Measurements from ENCODE around the gene RSL1D1.
A peak's percentile ranks its signal among the peaks of the same experiment; 100 is the strongest.

Gene RSL1D1

GRCh38 chr16:11851294-11852091, at the start of gene RSL1D1:
Gene RSL1D1 (minus strand): TSS chr16:11851542. CDS start chr16:11851512, 30 bp downstream.
- peak within 1 kb of the TSS; percentile 80 for H3K4me3 ChIP-seq (ENCODE audit: low read depth, low read length)

GRCh38 chr16:11901091-11901490, 49.7 kb upstream of the RSL1D1 start:
- H3K4me3 ChIP-seq (ENCODE audit: low read depth, low read length), result no peak overlapping the region

GRCh38 chr16:11896486-11897176, 45.3 kb upstream of the RSL1D1 start:
- H3K4me3 ChIP-seq (ENCODE audit: low read depth, low read length), result no peak overlapping the region

- H3K4me3 ChIP-seq (ENCODE audit: low read depth, low read length), result no peak overlapping the region
Observed at GRCh38 chr16:11893571-11893970, 42.2 kb upstream of the RSL1D1 start.

GRCh38 chr16:11892761-11893160, 41.4 kb upstream of the RSL1D1 start:
- H3K4me3 ChIP-seq (ENCODE audit: low read depth, low read length), result no peak overlapping the region

GRCh38 chr16:11890231-11890965, 39.1 kb upstream of the RSL1D1 start:
- H3K4me3 ChIP-seq (ENCODE audit: low read depth, low read length), result no peak overlapping the region

GRCh38 chr16:11886881-11887280, 35.5 kb upstream of the RSL1D1 start:
- H3K4me3 ChIP-seq (ENCODE audit: low read depth, low read length), result no peak overlapping the region

- no peak overlapping the region for H3K4me3 ChIP-seq (ENCODE audit: low read depth, low read length)
Observed at GRCh38 chr16:11884035-11884434, 32.7 kb upstream of the RSL1D1 start.

- H3K4me3 ChIP-seq (ENCODE audit: low read depth, low read length), result no peak overlapping the region
Observed at GRCh38 chr16:11880007-11880406, 28.7 kb upstream of the RSL1D1 start.

- H3K4me3 ChIP-seq (ENCODE audit: low read depth, low read length), result no peak overlapping the region
Observed at GRCh38 chr16:11877374-11877773, 26.0 kb upstream of the RSL1D1 start.

- no peak overlapping the region for H3K4me3 ChIP-seq (ENCODE audit: low read depth, low read length)
Observed at GRCh38 chr16:11876306-11876705, 25.0 kb upstream of the RSL1D1 start.

- no peak overlapping the region for H3K4me3 ChIP-seq (ENCODE audit: low read depth, low read length)
Observed at GRCh38 chr16:11875721-11876120, 24.4 kb upstream of the RSL1D1 start.

GRCh38 chr16:11871193-11871592, 19.9 kb upstream of the RSL1D1 start:
- H3K4me3 ChIP-seq (ENCODE audit: low read depth, low read length), result no peak overlapping the region

- no peak overlapping the region for H3K4me3 ChIP-seq (ENCODE audit: low read depth, low read length)
Observed at GRCh38 chr16:11870399-11870798, 19.1 kb upstream of the RSL1D1 start.

- no peak overlapping the region for H3K4me3 ChIP-seq (ENCODE audit: low read depth, low read length)
Observed at GRCh38 chr16:11869353-11870228, 18.2 kb upstream of the RSL1D1 start.

- no peak overlapping the region for H3K4me3 ChIP-seq (ENCODE audit: low read depth, low read length)
Observed at GRCh38 chr16:11868412-11868980, 17.2 kb upstream of the RSL1D1 start.

- H3K4me3 ChIP-seq (ENCODE audit: low read depth, low read length), result no peak overlapping the region
Observed at GRCh38 chr16:11862489-11862888, 11.1 kb upstream of the RSL1D1 start.

- H3K4me3 ChIP-seq (ENCODE audit: low read depth, low read length), result no peak overlapping the region
Observed at GRCh38 chr16:11857161-11857560, 5.8 kb upstream of the RSL1D1 start.

GRCh38 chr16:11852092-11852809, 909 bp upstream of the RSL1D1 start:
- peak overlapping the region; percentile 80 for H3K4me3 ChIP-seq (ENCODE audit: low read depth, low read length)

GRCh38 chr16:11848842-11849241, 2.5 kb downstream of the RSL1D1 start:
- H3K4me3 ChIP-seq (ENCODE audit: low read depth, low read length), result no peak overlapping the region
